Measurements from ENCODE around the gene CDK13.

DNA sequence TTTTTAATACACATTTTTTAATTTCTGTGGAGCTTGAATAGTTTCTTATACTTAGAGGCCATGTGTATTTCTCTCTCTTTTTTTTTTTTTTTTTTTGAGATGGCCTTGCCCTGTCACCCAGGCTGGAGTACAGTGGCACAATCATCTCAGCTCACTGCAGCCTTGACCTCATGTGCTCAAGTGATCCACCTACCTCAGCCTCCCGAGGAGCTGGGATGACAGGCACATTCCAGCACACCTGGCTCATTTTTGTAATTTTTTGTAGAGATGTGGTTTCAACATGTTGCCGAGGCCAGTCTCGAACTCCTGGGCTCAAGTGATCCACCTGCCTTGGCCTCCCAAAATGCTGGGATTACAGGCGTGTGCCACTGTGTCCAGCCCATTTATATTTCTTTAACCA, 64.3 kb downstream of the CDK13 start:
- no peak for TF ChIP-seq POLR2A (IDR thresholded peaks at IDR 0.05; ENCODE audit: low read depth, low read length)
- no peak for TF ChIP-seq POLR2AphosphoS5 (IDR thresholded peaks at IDR 0.05; ENCODE audit: low read depth, low read length)
- TF ChIP-seq SPI1 (IDR thresholded peaks at IDR 0.05; ENCODE audit: low read depth, low read length) = no peak
- TF ChIP-seq TAF1 (IDR thresholded peaks at IDR 0.05; ENCODE audit: low read depth, low read length) = no peak
- no peak for TF ChIP-seq PAX5 (IDR thresholded peaks at IDR 0.05; ENCODE audit: insufficient read depth, low read length, severe bottlenecking)
- no peak for TF ChIP-seq POU2F2 (IDR thresholded peaks at IDR 0.05; ENCODE audit: low read depth, low read length)

Data from GM12891 (cell line).